Cortex of kidney (tissue), 1 donor: Measurements from ENCODE around the gene GAPT.

Experiments used
- DNase-seq: peaks from one replicate; lab custom pipeline; 2025; lab: John Stamatoyannopoulos, UW

GAPT gene

DNA sequence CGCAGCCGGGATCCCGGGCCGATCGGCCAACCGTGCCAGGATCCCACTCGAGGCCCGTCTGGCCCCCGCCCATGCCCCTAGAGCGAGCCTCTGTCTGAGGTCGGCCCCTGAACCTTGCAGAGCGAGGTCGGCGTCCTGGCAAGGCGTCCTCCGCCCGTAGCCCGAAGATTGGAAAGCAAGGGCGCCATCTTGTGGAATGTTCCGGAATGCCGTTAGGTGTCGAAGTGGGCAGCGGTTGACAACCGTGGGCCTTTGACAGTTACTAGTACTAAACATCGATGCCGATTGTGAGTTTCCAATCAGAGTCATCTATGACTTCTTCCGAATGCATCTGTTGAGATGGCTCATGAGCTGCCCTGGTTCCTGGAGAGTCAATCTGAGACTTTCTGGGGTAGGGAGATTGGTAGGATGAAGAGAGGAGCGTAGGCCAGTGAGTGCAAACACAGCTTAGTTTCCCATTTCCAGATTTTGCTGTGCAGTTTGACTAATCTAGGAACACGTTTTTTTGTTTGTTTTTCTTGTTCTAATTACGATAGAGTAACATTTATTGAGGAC, 30.4 kb upstream of the GAPT start:
- no peak for DNase-seq

DNA sequence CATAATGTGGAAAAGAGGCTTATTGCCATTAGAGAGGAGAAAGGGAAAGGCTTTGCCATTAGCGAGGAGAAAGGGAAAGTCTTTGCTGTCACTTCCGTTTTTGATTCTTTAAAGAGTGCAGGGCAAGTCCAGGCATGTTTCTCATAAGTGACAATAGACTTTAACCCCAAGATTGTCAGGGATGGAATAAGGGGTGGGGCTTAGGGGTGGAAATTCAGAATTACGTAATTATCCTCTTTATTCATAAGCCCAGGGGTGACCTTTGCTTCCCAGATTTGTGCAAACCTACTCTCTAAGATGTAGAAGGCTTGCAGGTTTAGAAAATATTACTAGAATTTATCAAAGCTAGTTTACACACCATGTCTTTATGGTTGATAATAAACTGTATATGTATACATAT, 29.1 kb upstream of the GAPT start:
- no peak for DNase-seq

DNA sequence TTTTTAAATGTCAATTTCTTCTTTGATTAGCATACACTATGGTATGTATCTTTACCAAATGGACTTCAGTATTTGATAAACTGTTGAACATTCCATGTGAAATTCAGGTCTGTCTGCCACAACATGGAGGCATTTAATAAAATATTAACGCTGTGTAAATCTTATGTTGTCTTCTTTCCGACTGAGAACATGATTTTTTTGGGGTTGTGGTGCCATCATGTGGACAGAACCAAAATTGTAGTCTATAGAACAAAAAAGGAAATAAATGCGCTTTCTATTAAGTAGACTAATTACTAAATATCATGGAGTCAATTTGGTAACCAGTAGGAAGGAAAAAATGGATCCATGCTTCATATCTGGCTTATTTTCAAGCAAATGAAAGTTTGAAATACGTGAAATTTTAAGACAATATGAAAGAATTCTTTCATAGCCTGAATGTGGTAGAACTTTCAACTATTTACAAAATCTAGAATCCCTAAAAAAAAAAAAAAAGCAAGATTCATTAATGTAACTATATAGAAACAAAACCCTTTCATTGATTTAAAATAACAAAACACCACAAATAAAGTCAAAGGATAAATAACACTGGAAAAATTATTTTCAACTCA, 28.5 kb upstream of the GAPT start:
- DNase-seq: no peak

DNA sequence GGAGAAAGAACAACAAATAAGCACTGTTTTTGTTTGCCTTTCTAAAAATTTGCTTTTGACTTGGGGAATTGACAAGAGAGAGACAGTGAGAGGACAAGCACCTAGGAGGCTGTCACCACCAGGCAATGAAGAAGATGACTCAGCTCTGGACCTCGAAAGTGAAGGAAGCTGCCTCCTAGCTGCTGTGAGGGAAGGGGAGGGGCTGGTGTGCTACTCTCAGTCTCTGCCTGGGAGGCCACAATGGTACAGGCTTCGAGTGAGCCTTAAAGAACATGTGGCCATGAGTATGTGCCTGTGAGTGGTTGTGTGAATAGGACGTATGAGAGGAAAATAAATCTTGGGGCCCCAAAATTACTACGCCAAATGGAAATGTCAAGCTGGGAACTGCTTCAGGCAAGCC, 24.3 kb upstream of the GAPT start:
- no peak for DNase-seq

DNA sequence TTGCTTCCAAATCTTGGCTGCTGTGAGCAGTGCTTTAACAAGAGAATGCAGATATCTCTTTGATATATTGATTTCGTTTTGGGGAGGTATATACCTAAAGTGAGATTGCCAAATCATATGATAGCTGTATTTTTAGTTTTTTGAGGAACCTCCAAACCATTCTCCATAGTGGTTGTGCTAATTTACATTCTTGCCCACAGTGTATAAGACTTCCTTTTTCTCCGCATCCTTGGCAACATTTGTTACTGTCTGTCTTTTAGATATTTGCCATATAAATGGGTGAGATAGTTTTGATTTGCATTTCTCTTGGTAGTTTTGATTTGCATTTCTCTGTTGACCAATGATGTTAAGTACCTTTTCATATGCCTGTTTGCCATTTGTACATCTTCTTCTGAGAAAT, 21.3 kb upstream of the GAPT start:
- DNase-seq: no peak

DNA sequence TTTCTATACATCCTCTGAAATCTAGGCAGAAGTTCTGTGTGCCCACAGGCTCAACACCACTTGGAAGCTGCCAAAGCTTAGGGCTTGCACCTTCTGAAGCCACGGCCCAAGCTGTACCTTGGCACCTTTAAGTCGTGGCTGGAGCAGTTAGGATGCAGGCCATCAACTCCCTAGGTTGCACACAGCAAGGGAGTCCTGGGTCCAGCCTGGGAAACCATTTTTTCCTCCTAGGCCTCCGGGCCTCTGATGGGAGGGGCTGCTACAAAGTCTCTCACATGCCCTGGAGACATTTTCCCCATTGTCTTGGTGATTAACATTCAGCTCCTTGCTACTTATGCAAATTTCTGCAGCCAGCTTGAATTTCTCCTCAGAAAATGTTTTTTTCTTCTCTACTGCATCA, 15.8 kb upstream of the GAPT start:
- DNase-seq: no peak

DNA sequence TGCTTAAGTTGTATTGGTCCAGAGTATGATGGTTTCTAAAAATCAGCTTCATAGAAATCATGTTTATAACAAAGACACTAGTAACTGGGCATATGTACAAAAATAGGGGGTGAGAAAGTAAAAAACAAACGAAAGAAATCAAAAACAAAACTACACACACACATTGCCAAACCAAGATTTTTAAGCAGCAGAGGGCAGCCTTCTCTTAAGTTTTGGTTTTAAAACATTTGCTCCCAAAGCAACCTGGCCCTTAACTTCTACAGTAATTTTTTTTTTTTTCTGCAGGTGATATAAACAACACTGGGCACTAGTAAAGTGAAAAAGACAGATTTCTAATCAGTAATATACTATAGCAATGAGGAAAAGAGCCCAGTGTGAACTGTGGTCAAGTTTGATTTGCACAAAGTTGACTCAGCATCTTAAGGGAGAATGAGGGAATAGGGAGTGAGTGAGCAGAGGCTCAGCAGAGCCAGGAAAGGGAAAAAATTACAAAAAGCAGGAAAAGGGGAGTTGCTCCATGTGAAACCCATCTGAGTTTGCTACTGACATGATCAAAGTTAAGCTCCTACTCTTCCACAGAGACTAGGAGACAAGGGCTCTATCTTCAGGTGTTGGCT, 13.4 kb upstream of the GAPT start:
- DNase-seq: no peak

DNA sequence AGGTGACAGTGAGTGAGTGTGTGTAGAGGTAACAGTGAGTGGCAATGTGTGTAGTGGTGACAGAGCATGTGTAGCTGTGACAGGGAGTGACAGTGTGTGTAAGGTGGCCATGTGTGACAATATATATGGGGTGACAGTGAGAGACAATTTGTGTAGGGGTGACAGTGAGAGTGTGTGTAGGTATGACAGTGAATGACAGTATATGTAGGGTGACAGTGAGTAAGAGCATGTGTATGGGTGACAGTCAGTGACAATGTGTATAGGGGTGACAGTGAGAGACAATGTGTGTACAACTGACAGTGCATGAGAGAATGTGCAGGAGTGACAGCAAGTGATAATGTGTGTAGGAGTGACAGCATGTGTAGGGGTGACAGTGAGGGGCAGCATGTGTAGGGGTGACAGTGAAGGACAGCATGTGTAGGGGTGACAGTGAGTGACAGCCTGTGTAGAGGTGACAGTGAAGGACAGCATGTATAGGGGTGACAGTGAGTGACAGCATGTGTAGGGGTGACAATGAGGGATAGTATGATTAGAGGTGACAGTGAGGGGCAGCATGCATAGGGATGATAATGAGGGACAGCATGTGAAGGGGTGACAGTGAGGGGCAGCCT, 10.1 kb upstream of the GAPT start:
- no peak for DNase-seq

DNA sequence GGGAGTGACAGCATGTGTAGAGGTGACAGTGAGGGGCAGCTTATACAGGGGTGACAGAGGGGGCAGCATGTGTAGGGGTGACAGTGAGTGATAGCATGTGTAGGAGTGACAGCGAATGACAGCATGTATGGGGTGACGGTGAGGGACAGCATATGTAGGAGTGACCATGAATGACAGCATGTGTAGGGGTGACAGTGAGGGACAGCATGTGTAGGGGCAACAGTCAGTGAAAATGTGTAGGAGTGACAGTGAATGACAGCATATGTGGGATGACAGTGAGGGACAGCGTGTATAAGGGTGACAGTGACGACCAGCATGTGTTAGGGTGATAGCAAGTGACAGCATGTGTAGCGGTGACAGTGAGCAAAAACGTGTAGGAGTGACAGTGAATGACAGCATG, 9.4 kb upstream of the GAPT start:
- DNase-seq: no peak

DNA sequence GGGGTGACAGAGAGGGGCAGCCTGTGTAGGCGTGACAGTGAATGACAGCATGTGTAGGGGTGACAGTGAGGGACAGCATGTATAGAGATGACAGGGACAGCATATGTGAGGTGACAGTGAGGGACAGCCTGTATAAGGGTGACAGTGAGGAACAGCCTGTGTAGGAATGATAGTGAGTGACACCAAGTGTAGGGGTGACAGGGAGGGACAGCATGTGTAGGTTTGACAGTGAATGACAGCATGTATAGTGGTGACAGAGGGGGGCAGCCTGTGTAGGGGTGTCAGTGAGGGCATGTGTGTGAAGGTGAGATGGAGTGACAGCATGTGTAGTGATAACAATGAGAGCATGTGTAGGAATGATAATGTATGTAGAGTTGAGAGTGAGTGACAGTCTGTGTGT, 8.7 kb upstream of the GAPT start:
- no peak for DNase-seq

DNA sequence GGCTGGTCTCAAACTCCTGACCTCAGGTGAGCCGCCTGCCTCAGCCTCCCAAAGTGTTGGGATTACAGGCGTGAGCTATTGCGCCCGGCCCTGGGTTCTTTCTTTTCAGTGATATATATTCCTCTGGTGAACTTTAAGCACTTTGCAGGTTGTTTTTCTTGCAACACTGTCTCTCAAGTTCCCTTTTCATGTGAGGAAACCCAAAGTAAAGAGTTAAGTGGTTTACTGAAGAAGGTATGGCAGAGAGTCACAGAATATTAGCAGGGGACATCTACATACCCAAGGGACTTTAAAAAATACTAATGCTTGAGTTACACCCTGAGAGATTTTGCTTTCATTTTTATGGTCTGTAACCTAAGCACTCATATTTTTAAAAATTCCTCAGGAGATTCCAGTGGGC, 6.7 kb upstream of the GAPT start:
- DNase-seq: no peak

DNA sequence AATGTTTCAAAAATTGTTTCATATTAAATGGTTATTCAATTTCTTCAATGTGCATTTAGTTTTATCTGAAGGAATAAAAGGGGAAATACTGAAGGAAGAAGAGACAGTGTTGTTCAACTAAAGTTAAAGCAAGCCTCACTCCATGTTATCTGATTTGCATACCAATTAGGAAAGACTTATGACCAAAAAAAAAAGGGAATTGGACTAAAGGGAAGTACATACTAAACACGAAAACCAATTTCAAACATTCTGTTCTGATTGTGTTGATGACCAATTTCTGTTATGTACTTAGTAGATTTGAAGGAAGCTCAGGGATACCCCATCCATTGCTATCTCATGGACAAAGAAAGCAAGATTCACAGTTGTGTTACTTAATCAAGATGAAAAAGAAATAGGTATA, 4.9 kb upstream of the GAPT start:
- no peak for DNase-seq

DNA sequence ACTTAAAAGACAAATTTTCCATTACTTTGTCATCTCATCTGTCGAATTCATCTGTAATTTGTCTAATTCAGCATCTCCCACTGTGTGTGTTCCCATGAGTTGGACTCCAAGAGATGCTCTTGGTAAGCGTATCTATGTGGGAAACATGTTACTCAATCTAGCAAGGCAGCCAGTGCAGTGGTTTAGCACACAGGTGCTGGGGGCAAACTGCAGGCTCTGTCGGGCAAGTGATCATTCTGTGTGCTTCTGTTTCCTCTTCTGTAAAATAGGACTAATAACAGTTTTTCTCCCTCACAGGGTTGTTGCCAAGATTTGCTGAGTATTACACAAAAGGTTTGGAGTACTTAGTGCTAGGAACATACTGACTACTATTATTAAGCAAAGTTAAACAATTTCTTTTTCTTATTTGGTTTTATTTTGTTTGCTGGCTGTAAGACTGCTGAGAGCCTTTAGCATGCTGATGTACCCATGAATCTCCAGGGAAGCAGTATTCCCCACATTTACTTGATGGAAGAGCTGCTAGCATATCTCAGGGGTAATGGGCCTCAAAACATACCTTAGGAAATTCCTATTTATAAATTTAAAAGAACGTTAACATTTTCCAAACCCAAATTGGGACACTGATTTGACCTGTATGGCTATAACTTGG, 709 bp upstream of the GAPT start:
- DNase-seq: no peak

DNA sequence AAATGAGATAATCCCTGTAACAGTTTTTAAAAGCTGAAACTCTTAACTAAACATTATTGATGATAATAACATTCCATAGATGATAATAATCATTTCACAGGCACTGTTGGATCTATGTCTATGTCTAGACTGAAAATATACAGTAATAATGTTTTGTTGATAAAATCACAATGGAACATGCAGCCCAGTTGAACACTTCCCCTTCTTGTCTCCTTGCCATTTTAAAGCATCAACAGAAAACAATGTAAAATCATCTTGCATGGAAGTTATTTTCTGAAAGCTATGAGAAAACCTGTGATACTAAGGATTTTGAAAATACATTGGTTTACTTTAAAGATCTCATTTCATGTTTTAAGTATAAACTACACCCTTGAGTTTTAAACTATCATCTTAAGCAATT, 1.9 kb downstream of the GAPT start:
- DNase-seq: no peak

DNA sequence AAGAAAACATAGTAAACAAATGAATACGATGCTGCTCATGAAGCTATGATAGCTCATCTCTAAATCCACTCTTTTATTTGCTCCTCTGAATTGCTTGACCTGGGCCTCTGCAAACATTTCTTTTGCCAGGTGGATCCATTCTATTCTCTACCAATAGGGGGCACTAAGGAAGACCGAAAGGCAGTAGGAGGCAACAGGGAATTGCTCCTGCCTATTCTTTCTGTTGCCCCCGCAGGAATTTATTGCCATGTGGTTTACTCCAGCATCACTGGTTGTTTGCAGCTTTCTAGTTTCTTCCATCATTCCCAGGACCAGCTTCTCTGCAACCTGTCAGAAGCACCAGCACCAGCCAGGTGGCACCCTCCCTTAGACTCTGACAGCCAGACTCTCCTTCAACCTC, 5.3 kb downstream of the GAPT start:
- DNase-seq: no peak

DNA sequence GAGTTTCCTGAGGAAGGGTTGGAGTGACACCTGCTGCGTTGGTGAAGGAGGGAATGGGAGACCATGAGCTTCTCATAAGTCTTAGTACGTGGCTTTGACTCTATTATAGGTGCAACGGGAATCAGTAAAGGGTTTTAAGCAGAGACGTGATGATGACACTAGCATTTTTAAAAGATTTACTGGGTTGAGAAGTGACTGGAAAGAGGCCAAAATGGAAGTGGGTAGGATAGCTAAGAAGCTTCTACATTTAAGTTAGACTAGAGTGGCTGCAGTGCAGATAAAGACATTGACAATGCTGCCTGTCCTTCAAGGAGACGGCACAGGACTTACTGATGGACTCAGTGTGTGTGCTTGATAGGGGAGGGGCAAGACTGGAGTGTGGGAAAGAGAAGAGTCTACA, 6.2 kb downstream of the GAPT start:
- DNase-seq: no peak

DNA sequence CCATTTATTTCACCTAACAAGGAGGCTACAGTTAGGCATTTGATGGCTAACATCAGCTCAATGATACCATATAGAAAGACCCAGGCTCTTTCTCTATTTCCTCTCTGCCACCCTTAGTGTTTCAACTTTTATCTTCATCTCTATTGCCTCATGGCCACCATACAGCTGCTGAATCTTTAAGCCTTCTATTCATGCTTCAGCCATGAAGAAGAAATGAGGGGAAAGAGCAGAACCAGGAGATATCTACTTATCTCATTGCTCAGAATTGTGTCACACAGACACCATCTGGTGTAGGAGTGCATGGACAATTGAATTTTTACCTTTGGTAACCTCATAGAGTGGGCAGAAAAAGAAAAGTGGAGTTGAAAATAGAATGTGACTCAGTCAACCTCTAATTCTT, 6.7 kb downstream of the GAPT start:
- DNase-seq: no peak

DNA sequence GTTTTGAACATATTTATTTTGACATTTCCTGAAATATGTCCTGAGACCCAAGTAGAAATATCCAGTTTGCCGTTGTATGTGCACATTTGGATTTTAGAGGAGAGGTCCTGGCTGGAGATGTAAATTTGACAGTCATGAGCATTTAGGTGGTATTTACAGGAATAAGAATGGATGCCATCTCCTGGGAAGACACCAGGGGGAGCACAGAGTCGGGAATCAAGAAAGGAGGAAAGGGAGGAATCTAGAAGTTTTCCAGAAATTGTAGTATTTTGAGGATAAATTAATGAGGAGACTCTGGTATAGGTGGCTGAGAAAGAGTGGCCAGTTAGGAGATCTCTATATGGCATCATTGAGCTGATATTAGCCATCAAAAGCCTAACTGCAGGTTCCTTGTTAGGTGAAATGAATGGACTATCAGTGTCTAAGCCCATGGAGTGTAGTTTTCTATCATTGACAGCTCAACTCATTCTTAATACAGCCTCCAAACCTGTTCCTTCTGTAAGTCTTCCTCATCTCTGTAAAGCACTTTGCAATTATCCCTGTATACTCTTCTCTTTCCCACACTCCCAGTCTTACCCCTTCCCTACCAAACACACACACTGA, 7.2 kb downstream of the GAPT start:
- no peak for DNase-seq

DNA sequence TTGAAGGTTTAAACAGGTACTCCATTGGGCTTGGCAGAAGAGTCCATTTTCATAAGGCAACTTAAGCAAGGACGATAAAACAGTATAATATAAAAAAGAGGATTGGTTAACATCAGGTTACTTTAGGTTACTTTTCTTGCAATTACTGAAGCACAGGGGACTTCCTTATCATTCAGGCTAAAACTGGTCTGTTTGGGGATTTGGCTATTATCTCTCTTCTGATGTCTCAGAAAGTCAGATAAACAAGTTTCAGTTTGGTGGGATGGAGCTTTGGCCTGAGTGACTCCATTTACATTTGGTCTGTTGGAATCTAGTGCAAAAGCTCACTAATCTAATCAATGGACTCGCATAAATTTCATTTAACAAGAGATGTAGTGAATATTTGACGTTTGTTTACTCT, 8.0 kb downstream of the GAPT start:
- DNase-seq: no peak

DNA sequence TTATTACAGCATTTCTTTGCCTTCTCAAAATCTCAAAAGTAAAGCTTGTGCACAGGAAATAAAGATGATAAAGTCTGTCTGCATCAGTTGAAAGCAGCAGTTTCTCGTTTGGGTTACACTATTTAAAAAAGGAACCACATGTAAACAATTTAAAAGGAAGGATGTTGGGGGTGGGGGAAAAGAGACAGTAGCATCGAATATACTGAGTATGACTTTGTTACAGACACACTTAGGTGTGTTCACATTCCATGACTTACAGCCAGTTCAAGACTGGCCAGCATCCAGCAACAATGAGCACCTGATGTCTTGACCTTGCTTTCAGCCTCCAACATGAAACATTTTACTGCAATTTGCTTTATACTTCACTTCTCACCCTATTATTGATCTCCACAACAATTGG, 8.7 kb downstream of the GAPT start:
- no peak for DNase-seq

DNA sequence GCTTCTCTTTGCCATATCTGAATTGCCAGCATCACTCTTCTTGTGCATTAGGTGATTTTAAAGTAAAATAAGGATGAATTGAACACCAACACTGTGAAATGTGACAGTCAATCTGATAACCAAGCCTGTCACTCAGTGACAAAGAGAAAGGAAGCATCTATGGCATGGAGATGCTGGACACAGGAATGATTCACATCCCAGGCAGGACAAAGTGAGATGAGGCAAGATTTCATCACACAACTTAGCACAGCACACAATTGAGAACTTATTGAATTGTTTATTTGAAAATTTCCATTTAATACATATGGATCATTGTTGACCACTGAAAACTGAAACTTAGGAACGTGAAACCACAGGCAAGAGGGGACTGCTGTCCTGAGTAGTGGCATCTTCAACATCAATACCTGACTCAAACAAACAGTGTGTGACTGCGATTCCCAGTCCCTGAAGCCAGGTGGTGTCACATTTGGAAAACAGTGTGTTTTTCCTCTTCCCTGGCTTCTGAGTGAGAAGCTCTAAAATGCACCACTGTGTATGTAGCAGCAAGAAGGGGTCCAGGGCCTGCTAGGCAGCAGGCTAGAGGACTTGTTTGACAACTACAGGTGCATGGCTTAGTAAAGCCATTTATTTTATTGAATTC, 10.7 kb downstream of the GAPT start:
- no peak for DNase-seq

DNA sequence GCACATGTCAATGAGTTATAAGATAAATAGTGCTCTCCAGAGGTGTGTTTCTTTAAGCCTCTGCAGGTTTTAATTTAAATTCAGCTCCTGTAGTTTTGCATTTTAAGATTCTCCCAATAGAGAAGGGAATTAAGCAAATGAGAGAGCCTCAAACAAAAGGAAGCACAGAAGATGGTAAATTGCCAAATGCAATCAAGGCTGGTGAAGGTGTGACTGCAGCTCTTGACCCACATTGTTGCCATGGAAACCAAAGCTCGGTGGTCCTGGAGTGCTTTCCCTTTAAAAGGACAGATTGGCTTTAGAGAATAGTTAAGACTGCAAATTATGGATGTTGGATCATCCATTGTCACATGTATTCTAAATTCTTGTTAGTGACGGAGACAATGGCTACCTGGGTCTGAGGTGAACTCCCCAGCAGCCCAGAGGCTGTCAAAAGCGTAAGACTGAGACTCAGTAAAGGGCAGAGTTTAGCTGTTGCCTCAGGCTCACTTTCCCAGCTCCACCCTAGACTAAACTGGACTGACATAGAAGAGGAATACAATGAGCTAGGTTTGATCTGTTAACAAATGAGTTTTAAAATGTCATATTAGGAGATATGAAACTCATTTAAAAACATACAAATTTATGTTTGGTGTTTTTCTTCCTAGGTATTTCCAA, 12.3 kb downstream of the GAPT start:
- no peak for DNase-seq
